HuH-7 (cell line): ENCODE data around the gene PTGDS.

Experiments used
- DNase-seq: peaks from one replicate; pipeline ENCODE4 v3.0.0; 2011; ENCODE audit warnings: low spot score

Gene PTGDS

DNA sequence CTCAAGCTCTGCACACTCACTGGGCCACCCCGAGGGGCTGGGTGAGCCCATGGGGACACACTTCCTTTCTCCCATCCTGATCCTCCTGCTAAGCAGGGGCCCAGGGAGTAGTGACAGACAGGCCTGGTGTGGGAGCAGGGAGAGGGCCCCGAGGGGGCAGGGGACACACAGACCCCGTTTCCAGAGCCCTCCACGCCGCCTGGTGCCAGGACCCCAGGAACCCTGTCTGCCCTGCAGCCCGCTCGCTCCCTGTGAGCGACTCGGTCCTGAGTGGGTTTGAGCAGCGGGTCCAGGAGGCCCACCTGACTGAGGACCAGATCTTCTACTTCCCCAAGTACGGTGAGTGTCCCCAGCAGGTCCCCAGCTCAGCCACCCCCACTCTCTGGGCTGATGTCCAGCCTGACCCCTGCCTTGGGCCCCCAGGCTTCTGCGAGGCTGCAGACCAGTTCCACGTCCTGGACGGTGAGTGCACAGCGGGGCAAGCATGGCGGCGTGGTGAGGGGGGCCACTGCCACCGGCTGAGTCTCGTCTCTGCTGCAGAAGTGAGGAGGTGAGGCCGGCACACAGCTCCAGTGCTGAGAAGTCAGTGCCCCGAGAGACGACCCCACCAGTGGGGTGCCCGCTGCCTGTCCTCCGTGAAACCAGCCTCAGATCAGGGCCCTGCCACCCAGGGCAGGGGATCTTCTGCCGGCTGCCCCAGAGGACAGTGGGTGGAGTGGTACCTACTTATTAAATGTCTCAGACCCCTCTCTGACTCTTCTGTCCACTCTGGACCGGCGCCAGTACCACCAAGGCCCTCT, 30.9 kb upstream of the PTGDS start:
- DNase-seq, result no peak

DNA sequence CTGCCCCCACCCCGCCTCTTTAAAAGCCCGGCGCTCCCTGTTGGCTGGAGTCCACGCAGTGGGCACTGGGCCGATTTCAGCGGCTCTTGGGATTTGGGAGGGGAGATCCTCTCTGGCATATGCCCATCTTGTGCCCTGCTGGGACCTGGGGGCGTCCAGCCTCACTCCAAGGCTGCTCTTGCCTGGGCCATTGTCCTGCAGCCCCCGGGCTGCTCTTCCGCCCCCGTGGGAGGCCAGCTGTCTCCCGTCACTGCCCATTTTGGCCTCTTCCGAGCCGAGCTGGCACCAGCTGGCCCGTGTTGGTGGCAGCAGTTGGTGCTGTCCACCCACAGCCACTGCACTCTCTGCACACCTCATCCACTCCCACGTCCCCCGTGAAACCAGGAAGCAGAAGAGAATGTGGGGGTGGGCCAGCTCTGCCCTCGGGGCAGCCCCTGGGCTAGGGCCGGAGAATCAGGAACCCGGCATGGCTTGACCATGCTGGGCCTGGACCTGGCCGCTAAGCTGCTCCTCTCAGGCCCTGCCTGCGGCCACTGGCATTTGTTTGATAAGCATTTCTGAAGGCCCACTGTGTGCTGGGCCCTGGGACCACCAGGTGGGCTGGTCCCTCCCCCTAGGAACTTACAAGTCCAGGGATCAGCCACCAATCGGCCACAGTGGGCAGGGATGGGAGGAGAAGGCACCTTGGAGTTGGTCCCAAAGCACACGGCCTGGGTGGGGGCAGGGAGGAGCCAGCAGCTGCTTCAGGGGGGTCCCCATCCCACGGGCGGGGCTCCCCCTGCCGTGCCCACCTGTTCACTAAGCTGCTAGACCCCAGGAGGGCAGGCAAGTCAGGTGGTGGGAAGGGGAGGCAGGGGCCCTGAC, 30.0 kb upstream of the PTGDS start:
- no peak for DNase-seq

DNA sequence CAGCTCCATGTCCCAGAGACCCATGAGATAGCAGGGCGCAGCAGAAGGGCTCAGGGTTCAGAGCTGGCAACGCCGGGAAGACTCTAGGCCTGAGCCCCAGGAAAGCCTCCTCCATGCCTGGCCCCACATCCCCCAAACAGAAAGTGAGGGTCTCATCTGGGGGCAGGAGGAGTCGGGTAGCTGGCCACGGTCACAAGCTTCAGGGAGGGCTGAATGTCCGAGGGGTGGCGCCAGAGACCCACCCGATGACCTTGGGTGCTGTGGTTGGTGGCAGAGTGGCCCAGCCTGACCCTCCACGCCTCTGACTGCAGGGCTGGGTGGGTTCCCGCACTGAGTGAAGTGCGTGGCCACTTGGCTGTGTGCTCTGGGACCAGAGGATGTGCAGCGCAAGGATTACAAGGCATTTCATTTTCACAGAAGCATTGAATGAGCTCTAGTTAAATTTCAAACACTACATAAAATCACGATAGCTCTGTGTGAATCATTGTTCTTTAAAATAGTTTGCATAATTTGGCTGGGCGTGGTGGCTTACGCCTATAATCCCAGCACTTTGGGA, 29.3 kb upstream of the PTGDS start:
- DNase-seq, result peak; percentile 94

DNA sequence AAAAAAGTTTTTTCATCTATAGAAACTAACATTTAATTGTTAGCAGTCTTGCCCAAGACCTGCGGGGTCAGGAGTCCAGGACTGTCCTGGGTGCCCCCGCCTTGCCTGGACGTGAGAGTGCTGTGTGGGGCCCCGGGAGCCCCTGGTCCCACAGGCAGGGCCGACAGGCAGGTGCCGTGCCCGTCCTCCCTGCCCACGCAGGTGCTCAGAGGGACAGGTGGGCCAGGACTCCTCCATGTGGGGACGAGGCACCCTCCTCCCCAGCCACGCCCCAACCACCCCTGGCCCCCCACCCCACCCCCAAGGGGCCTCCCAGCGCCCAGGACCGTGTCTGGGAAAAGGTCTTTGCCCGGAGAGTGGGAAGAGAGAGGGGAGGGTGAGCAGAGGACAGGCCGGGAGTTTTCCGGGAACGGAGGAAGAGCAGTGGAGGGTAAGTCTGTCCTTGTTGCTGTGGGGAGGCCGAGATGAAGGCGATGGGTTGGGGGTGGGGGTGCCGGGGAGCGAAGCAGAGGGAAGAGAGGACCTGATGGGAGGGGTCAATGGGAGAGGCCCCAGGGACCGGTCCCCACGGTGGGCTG, 28.0 kb upstream of the PTGDS start:
- DNase-seq, result no peak

GRCh38 chr9:136949817-136950655, 27.3 kb upstream of the PTGDS start:
- DNase-seq, result peak; percentile 100

GRCh38 chr9:136950656-136951276, 26.5 kb upstream of the PTGDS start:
- DNase-seq, result no peak

DNA sequence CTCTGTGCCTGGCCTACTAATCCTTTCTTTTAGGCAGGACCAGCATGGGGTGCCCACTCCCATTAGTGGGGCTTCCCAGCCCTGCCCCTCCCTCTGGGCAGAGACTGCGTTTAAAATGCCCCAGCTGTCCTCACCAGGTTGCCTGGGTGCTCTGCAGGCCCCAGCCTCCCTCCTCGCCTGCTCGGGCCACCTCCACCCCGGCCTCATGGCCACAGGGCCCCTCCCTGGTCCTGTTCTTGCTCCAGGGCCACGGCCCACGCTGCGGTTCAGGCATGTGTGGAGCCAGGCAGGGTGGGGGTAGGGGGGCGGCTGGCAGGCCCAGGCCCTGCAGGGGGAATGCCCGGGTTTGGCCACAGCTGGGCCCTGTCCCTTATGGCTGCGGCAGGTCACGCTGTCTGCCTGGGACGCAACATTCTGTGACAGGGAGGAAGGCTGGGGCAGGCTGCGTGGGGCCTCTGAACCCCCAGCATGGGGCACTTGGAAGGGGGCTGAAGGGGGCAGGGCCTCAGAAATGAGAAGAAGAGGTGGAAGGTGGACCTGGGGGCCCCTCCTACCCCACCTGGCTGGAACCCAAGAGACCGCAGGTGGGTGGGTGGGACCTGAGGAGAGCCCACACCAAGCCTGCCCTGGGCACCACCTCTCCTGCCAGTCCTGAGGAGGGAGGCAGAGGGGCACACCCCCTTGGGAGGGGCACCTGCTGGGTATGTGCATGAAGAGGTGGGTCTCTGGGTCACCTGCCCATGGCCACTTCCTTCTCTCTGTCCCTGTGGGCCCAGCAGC, 25.6 kb upstream of the PTGDS start, which contains the start of gene LCN12:
LCN12 (plus strand) TSS at position 733 of the 780 bp plus-strand sequence. CDS start 55 bp downstream, outside the sequence.
- no peak for DNase-seq

GRCh38 chr9:136952321-136952850, 24.9 kb upstream of the PTGDS start:
- DNase-seq, result no peak

DNA sequence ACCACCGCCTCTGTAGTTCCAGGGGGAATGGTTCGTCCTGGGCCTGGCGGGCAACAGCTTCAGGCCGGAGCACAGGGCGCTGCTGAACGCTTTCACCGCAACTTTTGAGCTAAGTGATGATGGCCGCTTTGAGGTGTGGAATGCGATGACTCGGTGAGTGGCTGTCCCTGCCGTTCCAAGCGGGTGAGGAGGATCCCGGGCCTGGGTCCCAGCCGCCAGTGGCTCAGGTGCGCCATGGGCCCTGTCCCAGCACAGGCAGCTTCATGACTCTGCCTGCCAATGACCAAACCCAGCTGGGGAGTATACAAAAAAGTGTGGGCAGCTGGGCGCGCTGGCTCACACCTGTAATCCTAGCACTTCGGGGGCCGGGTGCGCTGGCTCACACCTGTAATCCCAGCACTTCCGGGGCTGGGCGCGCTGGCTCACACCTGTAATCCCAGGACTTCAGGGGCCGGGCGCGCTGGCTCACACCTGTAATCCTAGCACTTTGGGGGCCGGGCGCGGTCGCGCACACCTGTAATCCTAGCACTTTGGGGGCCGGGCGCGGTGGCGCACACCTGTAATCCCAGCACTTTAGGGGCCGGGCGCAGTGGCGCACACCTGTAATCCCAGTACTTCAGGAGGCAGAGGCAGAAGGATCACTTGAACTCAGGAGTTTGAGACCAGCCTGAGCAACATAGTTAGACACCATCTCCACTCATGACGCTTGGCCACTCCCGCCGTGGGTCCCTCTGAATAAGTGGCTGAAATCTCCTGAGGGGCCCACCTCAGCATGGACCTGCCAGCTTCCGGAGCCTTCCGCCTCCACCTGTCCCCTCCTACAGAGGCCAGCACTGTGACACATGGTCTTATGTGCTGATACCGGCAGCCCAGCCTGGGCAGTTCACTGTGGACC, 24.2 kb upstream of the PTGDS start:
- DNase-seq, result no peak

- DNase-seq, result no peak
Observed at GRCh38 chr9:136953771-136954269, 23.5 kb upstream of the PTGDS start.

DNA sequence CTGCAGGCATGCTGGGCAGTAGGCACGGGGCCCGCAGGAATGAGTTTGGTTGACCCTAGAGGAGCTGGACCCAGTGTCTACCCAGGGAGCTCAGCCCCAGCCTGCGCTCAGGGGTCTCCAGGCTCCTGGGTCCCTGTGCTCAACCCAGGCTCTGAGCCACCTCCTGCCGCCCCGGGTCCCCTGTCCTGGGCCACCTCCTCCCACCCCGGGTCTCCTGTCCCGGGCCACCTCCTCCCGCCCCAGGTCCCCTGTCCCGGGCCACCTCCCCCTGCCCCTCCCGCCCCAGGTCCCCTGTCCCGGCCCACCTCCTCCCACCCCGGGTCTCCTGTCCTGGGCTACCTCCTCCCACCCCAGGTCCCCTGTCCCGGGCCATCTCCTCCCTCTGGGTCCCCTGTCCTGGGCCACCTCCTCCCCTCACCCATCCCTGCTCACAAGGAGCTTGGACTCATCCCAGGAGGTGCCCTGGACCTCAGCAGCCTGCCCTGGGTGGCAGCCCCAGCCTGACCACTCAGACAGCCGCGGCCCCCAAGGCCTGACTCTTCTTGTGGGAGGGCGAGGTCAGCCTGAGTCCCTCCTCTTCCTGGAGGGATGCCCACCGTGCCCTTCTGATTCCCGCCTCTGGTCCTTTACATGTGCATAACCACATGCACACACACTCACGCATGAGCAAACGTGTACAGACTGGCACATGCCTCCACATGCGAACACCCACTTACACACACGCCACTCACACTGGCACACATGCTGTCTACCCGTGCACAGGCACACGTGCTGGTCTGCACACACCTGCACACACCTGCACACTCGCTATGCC, 22.8 kb upstream of the PTGDS start:
- no peak for DNase-seq

- no peak for DNase-seq
Observed at GRCh38 chr9:136955202-136955942, 21.9 kb upstream of the PTGDS start.

GRCh38 chr9:136955943-136956335, 21.4 kb upstream of the PTGDS start:
- no peak for DNase-seq

DNA sequence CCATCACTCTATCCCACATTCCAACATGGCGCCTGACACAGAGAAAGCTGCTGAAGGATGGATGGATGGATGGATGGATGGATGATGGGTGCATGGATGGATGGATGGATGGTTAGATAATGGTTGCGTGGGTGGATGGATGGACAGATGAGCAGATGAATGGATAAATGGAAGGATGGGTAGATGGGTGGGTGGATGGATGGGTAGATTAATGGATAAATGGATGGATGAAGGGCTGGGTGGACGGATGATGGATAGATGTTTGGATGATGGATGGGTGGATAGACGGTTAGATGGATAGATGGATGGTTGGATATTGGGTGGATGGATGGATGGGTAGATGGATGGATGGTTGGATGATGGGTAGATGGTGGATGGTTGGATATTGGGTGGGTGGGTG, 20.7 kb upstream of the PTGDS start:
- no peak for DNase-seq

DNA sequence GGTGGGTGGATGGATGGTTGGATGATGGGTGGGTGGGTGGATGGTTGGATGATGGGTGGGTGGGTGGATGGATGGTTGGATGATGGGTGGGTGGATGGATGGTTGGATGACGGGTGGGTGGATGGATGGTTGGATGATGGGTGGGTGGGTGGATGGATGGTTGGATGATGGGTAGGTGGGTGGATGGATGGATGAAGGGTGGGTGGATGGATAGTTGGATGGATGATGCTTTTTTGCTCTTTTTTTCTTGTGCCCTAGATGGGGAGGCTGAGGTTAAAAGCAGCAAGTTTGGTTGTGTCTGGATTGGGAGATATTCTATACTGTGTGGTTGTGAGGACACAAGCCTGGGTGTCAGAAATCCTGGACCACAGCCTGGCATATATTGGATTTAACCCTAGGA, 19.8 kb upstream of the PTGDS start:
- DNase-seq, result no peak

- no peak for DNase-seq
Observed at GRCh38 chr9:136957901-136958300, 19.4 kb upstream of the PTGDS start.

GRCh38 chr9:136958473-136958872, 18.8 kb upstream of the PTGDS start:
- DNase-seq, result no peak
